HepG2 (cell line): ENCODE measurements around the gene VASN. TPM values are rescaled to one million over a fixed set of nuclear protein-coding genes. Genes with fewer than 3 reads are reported as not detected.

Source experiments
- ATAC-seq: fragments of 200-7000 bp; cut with Tn5 transposase; 3 replicates; pipeline ENCODE4 v1.9.1; 2020; ENCODE audit warnings: mild to moderate bottlenecking, moderate library complexity
- BruUV-seq: library from RNA; stranded (reverse); fragments of 400-500 nt; replicated peaks from 2 replicates; lab custom pipeline; 2021; lab: Mats Ljungman, UMichigan
- CTCF ChIA-PET: fragments of 300-600 bp; formaldehyde crosslinking; extraction: SDS; loops from one replicate; lab custom pipeline; 2021; ENCODE audit warnings: low total read pairs, inconsistent platforms, low intra/inter-chr PET ratio; lab: Yijun Ruan, JAX
- POLR2A ChIA-PET: fragments of 350-600 bp; sonication (Branson Sonifier 250); formaldehyde crosslinking; loops from one replicate; lab custom pipeline; 2020; ENCODE audit warnings: antibody characterized with exemption, inconsistent platforms; lab: Yijun Ruan, JAX
- DNase-seq: peaks from one replicate; pipeline ENCODE4 v3.0.0-alpha.2; 2015; ENCODE audit warnings: low spot score
- FAIRE-seq: peaks from 3 replicates; lab custom pipeline; 2011; peaks lifted over from hg19 to GRCh38; lab: Jason Lieb, UNC
- H2AFZ ChIP-seq: one replicate; pipeline ENCODE4 v1.6.1; 2011; ENCODE audit warnings: low read length, inconsistent platforms
- H3K27ac ChIP-seq: fragments of 300-600 bp; 3 replicates; pipeline ENCODE4 v1.8.0; 2011; ENCODE audit warnings: mixed run types, mild to moderate bottlenecking, mixed read lengths, low read length, inconsistent platforms; ENCODE audit not compliant: insufficient read depth; ENCODE audit errors: extremely low read length
- H3K27me3 ChIP-seq, 2 experiments: fragments of 200-600 bp in 1 of 2; 2 replicates in 1 of 2; 3 replicates in 1 of 2; pipeline versions ENCODE4 v1.6.0 to v1.8.0; 2011; ENCODE audit warnings: low read length in 2 of 2, mild to moderate bottlenecking in 2 of 2, moderate library complexity in 2 of 2, inconsistent platforms in 1 of 2; ENCODE audit not compliant: insufficient read depth in 2 of 2, control insufficient read depth in 1 of 2
- H3K36me3 ChIP-seq, 2 experiments: fragments of 200-600 bp in 1 of 2; replicated peaks in 1 of 2; 2 replicates in 1 of 2; 3 replicates in 1 of 2; pipeline versions ENCODE4 v1.5.1 to v1.8.0; 2011; ENCODE audit warnings: low read length in 2 of 2, inconsistent platforms in 1 of 2; ENCODE audit not compliant: insufficient read depth in 2 of 2, control insufficient read depth in 1 of 2
- H3K4me1 ChIP-seq: 2 replicates; pipeline ENCODE4 v1.5.1; 2012; ENCODE audit warnings: low read length, inconsistent platforms; ENCODE audit not compliant: insufficient read depth
- H3K4me2 ChIP-seq: 2 replicates; pipeline ENCODE4 v1.6.0; 2011; ENCODE audit warnings: low read depth, low read length, inconsistent platforms
- H3K4me3 ChIP-seq, 3 experiments: fragments of 200-600 bp in 1 of 3; sonication (generic), shearing (Covaris generic) in 1 of 3; replicated peaks in 1 of 3; 2 replicates each; pipeline ENCODE4 v1.5.1; 2011 to 2016; ENCODE audit warnings: low read length in 3 of 3, inconsistent platforms in 2 of 3, low read depth in 2 of 3, mild to moderate bottlenecking in 2 of 3, control low read depth in 1 of 3, mixed read lengths in 1 of 3; ENCODE audit not compliant: insufficient read depth in 1 of 3
- H3K79me2 ChIP-seq: one replicate; pipeline ENCODE4 v1.6.1; 2011; ENCODE audit warnings: low read length, inconsistent platforms; ENCODE audit not compliant: insufficient read depth
- H3K9ac ChIP-seq: 2 replicates; pipeline ENCODE4 v1.6.0; 2011; ENCODE audit warnings: mild to moderate bottlenecking, low read depth, low read length, inconsistent platforms; ENCODE audit not compliant: insufficient read depth
- H3K9me3 ChIP-seq: 2 replicates; pipeline ENCODE4 v1.5.1; 2012; ENCODE audit warnings: mild to moderate bottlenecking, low read length
- H4K20me1 ChIP-seq: 2 replicates; pipeline ENCODE4 v1.6.0; 2011; ENCODE audit warnings: inconsistent platforms, mild to moderate bottlenecking, low read length, moderate library complexity; ENCODE audit not compliant: insufficient read depth
- FOXO1 ChIP-seq: sonication (generic); formaldehyde crosslinking; IDR thresholded peaks from 2 replicates; pipeline ENCODE4 v1.4.0; 2020; ENCODE audit warnings: missing genetic modification reagents
- GPN1 ChIP-seq: sonication (generic); formaldehyde crosslinking; IDR thresholded peaks from 2 replicates; pipeline ENCODE4 v1.5.1; 2020; ENCODE audit warnings: missing genetic modification reagents, borderline replicate concordance
- RFXAP ChIP-seq: sonication (generic); formaldehyde crosslinking; IDR thresholded peaks from 2 replicates; pipeline ENCODE4 v1.4.0; 2020; ENCODE audit warnings: missing genetic modification reagents, borderline replicate concordance
- ZC3H4 ChIP-seq: sonication (generic); formaldehyde crosslinking; IDR thresholded peaks from 2 replicates; pipeline ENCODE4 v1.4.0; 2020; ENCODE audit warnings: missing genetic modification reagents, borderline replicate concordance
- ZNF703 ChIP-seq: sonication (generic); formaldehyde crosslinking; IDR thresholded peaks from 2 replicates; pipeline ENCODE4 v1.5.1; 2020; ENCODE audit warnings: missing genetic modification reagents, mild to moderate bottlenecking, moderate library complexity, borderline replicate concordance
- whole genome bisulfite sequencing: methylation state at CpG from one replicate; pipeline ENCODE4 v1.1.6; 2017; ENCODE audit warnings: low lambda C conversion rate; 5-methylcytosine and 5-hydroxymethylcytosine counted together
- in situ Hi-C: cut with HindIII; loops from 2 replicates; pipeline ENCODE4 v1.10.0; 2017; ENCODE audit warnings: low pct_unique_long_range_greater_than_20kb; ENCODE audit not compliant: extremely low pct_ligation_motif_present
- intact Hi-C: fragments of 100-400 bp; cut with micrococcal nuclease; formaldehyde crosslinking; loops from one replicate; pipeline ENCODE4 v1.10.0; 2022; ENCODE audit not compliant: unreplicated experiment
- polyA plus RNA-seq, 8 experiments: library from polyadenylated mRNA; depleted of rRNA in 3 of 8; stranded (reverse) in 7 of 8; unstranded in 1 of 8; fragments of >200 nt; fragmentation: Illumina TruSeq in 4 of 8; extraction: Trizol in 4 of 8; gene quantifications; 2 replicates each; pipeline versions ENCODE4 v1.2.1 to v1.2.3, GENCODE V29; 2011 to 2016; ENCODE audit warnings: low read depth in 4 of 8, missing spikeins in 1 of 8, mixed read lengths in 1 of 8; ENCODE audit not compliant: insufficient read depth in 1 of 8
- total RNA-seq, 5 experiments: library from RNA; depleted of rRNA; stranded (reverse); fragments of >200 nt; fragmentation: Illumina TruSeq; extraction: Trizol; gene quantifications; 2 replicates each; pipeline ENCODE4 v1.2.3, GENCODE V29; 2016; ENCODE audit warnings: low read depth in 1 of 5
- TF ChIP-seq, protein P1 (sequence below): sonication (generic); formaldehyde crosslinking; IDR thresholded peaks from 2 replicates; pipeline ENCODE4 v1.9.0; 2022; ENCODE audit warnings: missing genetic modification reagents, mild to moderate bottlenecking, borderline replicate concordance
- TF ChIP-seq, protein P2 (sequence below): sonication (generic); formaldehyde crosslinking; IDR thresholded peaks from 2 replicates; pipeline ENCODE4 v1.4.0; 2020; ENCODE audit warnings: missing genetic modification reagents, borderline replicate concordance
- TF ChIP-seq, protein P3 (sequence below): IDR thresholded peaks from 2 replicates; pipeline ENCODE4 v1.6.1; 2016; ENCODE audit warnings: low read depth, missing genetic modification reagents, missing compliant biosample characterization
- TF ChIP-seq, protein P4 (sequence below): sonication (generic); formaldehyde crosslinking; IDR thresholded peaks from 2 replicates; pipeline ENCODE4 v1.5.0; 2020; ENCODE audit warnings: mild to moderate bottlenecking, missing genetic modification reagents, borderline replicate concordance

Gene VASN
- total and polyA plus RNA-seq, 2 of the 13 experiments (the other 11 are each of a cell fraction or from before 2014, with no cell fraction given) = 8.4 to 18.2 TPM

DNA sequence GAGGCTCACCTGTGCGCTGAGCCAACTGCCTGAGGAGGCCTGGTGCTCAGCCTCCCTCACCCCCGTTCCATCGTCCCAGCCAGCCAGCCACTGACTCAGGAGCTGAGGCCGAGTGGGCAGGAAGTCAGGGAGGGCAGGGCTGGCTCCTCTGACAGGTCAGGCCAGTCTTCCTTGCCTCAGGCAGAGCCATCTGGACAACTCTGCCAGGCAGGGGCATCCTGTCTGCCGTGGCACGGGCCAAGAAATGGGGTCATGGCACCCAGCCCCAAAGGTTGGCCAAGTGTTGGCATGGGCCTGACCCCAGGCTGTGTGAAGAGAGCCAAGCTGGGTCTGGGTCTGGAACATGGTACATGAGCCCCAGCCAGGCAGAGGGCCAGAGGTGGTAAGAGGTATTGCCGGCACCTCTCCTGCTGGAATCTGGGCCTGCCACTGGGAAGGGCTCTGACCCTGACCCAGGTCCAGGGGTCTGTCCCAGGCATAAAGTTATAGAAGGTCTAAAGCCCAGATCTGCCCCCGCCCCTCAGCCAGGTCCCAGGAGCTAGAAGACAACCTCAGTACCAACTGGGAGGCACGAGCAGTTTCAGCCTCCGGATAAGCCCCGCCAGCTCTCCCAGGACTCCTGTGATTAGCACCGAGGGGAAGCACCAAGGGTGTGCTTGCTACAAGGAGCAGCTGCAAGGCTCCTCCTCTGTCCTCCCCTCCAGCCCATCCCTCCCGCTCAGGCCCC lies 2.5 kb upstream of the VASN start:
- in situ Hi-C loops = no loop called here
- 66% methylated on average over 5 of the region's 13 CpGs for WGBS
- ATAC-seq (peak; percentile 11), FAIRE-seq (no peak), DNase-seq (no peak)
- CTCF ChIA-PET = no interaction called here
- BruUV-seq = no TSS peak
- Histone ChIP-seq H3K9ac (peak overlapping the region; percentile 10), H3K4me2 (peak overlapping the region; percentile 57), H3K9me3 (no peaks in the 10 kb centered on the region), H3K36me3 (no peaks in the 10 kb centered on the region), H3K27me3 (no peaks in the 10 kb centered on the region), H3K27ac (peak overlapping the region; percentile 46), H2AFZ (no peak overlapping the region), H3K79me2 (peaks cover 19% of the 10 kb centered on the region), H3K4me3 (no peak overlapping the region; a peak in 1 of 6 replicates), H3K4me1 (peaks cover 68% of the 10 kb centered on the region), H4K20me1 (peaks cover 10% of the 10 kb centered on the region; the same call in 1 of the 2 replicates)
- POLR2A ChIA-PET = interaction anchor here (0.8 to 3.5 kb wide), 5 partner anchors 11 to 31 kb away, joined by 3 to 36 read pairs (median 5); partner anchors contain the start of gene PAM16
- intact Hi-C loops = no loop called here
- TF ChIP-seq, protein P1, sequence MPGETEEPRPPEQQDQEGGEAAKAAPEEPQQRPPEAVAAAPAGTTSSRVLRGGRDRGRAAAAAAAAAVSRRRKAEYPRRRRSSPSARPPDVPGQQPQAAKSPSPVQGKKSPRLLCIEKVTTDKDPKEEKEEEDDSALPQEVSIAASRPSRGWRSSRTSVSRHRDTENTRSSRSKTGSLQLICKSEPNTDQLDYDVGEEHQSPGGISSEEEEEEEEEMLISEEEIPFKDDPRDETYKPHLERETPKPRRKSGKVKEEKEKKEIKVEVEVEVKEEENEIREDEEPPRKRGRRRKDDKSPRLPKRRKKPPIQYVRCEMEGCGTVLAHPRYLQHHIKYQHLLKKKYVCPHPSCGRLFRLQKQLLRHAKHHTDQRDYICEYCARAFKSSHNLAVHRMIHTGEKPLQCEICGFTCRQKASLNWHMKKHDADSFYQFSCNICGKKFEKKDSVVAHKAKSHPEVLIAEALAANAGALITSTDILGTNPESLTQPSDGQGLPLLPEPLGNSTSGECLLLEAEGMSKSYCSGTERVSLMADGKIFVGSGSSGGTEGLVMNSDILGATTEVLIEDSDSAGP = peak; percentile 44; the same call in 1 of the 2 replicates
- TF ChIP-seq ZC3H4 (CRISPR knock-in tag) = no peak
- TF ChIP-seq, protein P2, sequence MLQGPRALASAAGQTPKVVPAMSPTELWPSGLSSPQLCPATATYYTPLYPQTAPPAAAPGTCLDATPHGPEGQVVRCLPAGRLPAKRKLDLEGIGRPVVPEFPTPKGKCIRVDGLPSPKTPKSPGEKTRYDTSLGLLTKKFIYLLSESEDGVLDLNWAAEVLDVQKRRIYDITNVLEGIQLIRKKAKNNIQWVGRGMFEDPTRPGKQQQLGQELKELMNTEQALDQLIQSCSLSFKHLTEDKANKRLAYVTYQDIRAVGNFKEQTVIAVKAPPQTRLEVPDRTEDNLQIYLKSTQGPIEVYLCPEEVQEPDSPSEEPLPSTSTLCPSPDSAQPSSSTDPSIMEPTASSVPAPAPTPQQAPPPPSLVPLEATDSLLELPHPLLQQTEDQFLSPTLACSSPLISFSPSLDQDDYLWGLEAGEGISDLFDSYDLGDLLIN = no peak
- TF ChIP-seq, protein P3, sequence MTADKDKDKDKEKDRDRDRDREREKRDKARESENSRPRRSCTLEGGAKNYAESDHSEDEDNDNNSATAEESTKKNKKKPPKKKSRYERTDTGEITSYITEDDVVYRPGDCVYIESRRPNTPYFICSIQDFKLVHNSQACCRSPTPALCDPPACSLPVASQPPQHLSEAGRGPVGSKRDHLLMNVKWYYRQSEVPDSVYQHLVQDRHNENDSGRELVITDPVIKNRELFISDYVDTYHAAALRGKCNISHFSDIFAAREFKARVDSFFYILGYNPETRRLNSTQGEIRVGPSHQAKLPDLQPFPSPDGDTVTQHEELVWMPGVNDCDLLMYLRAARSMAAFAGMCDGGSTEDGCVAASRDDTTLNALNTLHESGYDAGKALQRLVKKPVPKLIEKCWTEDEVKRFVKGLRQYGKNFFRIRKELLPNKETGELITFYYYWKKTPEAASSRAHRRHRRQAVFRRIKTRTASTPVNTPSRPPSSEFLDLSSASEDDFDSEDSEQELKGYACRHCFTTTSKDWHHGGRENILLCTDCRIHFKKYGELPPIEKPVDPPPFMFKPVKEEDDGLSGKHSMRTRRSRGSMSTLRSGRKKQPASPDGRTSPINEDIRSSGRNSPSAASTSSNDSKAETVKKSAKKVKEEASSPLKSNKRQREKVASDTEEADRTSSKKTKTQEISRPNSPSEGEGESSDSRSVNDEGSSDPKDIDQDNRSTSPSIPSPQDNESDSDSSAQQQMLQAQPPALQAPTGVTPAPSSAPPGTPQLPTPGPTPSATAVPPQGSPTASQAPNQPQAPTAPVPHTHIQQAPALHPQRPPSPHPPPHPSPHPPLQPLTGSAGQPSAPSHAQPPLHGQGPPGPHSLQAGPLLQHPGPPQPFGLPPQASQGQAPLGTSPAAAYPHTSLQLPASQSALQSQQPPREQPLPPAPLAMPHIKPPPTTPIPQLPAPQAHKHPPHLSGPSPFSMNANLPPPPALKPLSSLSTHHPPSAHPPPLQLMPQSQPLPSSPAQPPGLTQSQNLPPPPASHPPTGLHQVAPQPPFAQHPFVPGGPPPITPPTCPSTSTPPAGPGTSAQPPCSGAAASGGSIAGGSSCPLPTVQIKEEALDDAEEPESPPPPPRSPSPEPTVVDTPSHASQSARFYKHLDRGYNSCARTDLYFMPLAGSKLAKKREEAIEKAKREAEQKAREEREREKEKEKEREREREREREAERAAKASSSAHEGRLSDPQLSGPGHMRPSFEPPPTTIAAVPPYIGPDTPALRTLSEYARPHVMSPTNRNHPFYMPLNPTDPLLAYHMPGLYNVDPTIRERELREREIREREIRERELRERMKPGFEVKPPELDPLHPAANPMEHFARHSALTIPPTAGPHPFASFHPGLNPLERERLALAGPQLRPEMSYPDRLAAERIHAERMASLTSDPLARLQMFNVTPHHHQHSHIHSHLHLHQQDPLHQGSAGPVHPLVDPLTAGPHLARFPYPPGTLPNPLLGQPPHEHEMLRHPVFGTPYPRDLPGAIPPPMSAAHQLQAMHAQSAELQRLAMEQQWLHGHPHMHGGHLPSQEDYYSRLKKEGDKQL (CRISPR knock-in tag) = no peak
- TF ChIP-seq FOXO1 = no peak
- TF ChIP-seq RFXAP (CRISPR knock-in tag) = no peak
- TF ChIP-seq, protein P4, sequence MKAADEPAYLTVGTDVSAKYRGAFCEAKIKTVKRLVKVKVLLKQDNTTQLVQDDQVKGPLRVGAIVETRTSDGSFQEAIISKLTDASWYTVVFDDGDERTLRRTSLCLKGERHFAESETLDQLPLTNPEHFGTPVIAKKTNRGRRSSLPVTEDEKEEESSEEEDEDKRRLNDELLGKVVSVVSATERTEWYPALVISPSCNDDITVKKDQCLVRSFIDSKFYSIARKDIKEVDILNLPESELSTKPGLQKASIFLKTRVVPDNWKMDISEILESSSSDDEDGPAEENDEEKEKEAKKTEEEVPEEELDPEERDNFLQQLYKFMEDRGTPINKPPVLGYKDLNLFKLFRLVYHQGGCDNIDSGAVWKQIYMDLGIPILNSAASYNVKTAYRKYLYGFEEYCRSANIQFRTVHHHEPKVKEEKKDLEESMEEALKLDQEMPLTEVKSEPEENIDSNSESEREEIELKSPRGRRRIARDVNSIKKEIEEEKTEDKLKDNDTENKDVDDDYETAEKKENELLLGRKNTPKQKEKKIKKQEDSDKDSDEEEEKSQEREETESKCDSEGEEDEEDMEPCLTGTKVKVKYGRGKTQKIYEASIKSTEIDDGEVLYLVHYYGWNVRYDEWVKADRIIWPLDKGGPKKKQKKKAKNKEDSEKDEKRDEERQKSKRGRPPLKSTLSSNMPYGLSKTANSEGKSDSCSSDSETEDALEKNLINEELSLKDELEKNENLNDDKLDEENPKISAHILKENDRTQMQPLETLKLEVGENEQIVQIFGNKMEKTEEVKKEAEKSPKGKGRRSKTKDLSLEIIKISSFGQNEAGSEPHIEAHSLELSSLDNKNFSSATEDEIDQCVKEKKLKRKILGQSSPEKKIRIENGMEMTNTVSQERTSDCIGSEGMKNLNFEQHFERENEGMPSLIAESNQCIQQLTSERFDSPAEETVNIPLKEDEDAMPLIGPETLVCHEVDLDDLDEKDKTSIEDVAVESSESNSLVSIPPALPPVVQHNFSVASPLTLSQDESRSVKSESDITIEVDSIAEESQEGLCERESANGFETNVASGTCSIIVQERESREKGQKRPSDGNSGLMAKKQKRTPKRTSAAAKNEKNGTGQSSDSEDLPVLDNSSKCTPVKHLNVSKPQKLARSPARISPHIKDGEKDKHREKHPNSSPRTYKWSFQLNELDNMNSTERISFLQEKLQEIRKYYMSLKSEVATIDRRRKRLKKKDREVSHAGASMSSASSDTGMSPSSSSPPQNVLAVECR (CRISPR knock-in tag) = peak; percentile 16; the same call in 1 of the 2 replicates
- TF ChIP-seq ZNF703 = no peak
- TF ChIP-seq GPN1 (CRISPR knock-in tag) = no peak
